Natural killer cell (primary cell): Measurements from ENCODE around the gene HIP1. TPM values are rescaled to one million over a fixed set of nuclear protein-coding genes. Genes with fewer than 3 reads are reported as not detected.
"Not testable (repeated sequence)": the region's sequence is repeated elsewhere in the genome, so short reads cannot be mapped to it uniquely, and the experiment has no call there.

ENCODE experiments used
- ATAC-seq, 3 donors: fragments of 150-1000 bp in 2 of 3; fragments of 200-7000 bp in 1 of 3; cut with Tn5 transposase; 1 replicate in 1 of 3; 2 replicates in 2 of 3; pipeline ENCODE4 v1.10.0; 2021; ENCODE audit warnings: mild to moderate bottlenecking in 2 of 3, moderate library complexity in 2 of 3
- DNase-seq, 2 donors: peaks; one replicate each; pipeline versions ENCODE4 v3.0.0 to v3.0.0-alpha.2; 2013 to 2021; ENCODE audit warnings: mixed read lengths in 1 of 2
- H3K27ac ChIP-seq: one replicate; pipeline ENCODE4 v1.5.1; 2013; ENCODE audit warnings: mild to moderate bottlenecking, low read length
- H3K27me3 ChIP-seq: one replicate; pipeline ENCODE4 v1.6.1; 2013; ENCODE audit warnings: low read length; ENCODE audit not compliant: control insufficient read depth, insufficient read depth
- H3K36me3 ChIP-seq: one replicate; pipeline ENCODE4 v1.6.1; 2013; ENCODE audit warnings: low read length; ENCODE audit not compliant: control insufficient read depth, insufficient read depth
- H3K4me1 ChIP-seq: one replicate; pipeline ENCODE4 v1.6.1; 2013; ENCODE audit warnings: low read length; ENCODE audit not compliant: control insufficient read depth, insufficient read depth
- H3K4me3 ChIP-seq: one replicate; pipeline ENCODE4 v1.5.1; 2013; ENCODE audit warnings: low read length
- H3K9me3 ChIP-seq: one replicate; pipeline ENCODE4 v1.6.1; 2013; ENCODE audit warnings: low read length; ENCODE audit not compliant: control insufficient read depth, insufficient read depth
- H3K27ac Mint-ChIP-seq, 2 donors: one replicate each; pipeline ENCODE4 v1.8.0; 2022; ENCODE audit warnings: mild to moderate bottlenecking in 2 of 2, mixed read lengths in 2 of 2, moderate library complexity in 1 of 2
- H3K27me3 Mint-ChIP-seq, 2 donors: one replicate each; pipeline ENCODE4 v1.8.0; 2022; ENCODE audit warnings: low read depth in 2 of 2, mixed read lengths in 2 of 2
- H3K36me3 Mint-ChIP-seq: one replicate; pipeline ENCODE4 v1.8.0; 2022; ENCODE audit warnings: mixed read lengths
- H3K4me1 Mint-ChIP-seq, 2 donors: one replicate each; pipeline ENCODE4 v1.8.0; 2022; ENCODE audit warnings: mixed read lengths in 2 of 2
- H3K4me3 Mint-ChIP-seq: one replicate; pipeline ENCODE4 v1.8.0; 2022; ENCODE audit warnings: mild to moderate bottlenecking, moderate library complexity, mixed read lengths
- H3K9me3 Mint-ChIP-seq, 2 donors: one replicate each; pipeline ENCODE4 v1.8.0; 2022; ENCODE audit warnings: mixed read lengths in 2 of 2
- CTCF ChIP-seq: fragments of 200-600 bp; IDR thresholded peaks from one replicate; pipeline ENCODE4 v1.8.0; 2022; ENCODE audit warnings: antibody characterized with exemption
- WGBS: methylation state at CpG from one replicate; pipeline ENCODE4 v1.1.7; 2013; ENCODE audit warnings: missing lambda C conversion rate; ENCODE audit not compliant: insufficient coverage; 5-methylcytosine and 5-hydroxymethylcytosine counted together
- intact Hi-C: fragments of 100-400 bp; cut with micrococcal nuclease; formaldehyde crosslinking; loops from one replicate; pipeline ENCODE4 v1.14.2; 2022
- total RNA-seq, 4 donors: library from RNA; stranded (reverse); fragments of 120-200 nt in 1 of 4; gene quantifications; one replicate each; pipeline versions ENCODE4 v1.2.3 to v1.2.4, GENCODE V29; 2013 to 2022

The HIP1 gene
- total RNA-seq, result 10 to 100 TPM; 17.1 to 27.9 (median 23.1) TPM
- total RNA-seq (2013), result 16.3 TPM

GRCh38 chr7:75738604-75738974 is at the start of gene HIP1:
HIP1 (minus strand) TSS chr7:75738941; CDS start chr7:75738920, 21 bp downstream.
- no peak for TF ChIP-seq CTCF
- Mint-ChIP-seq H3K4me1 (peaks cover 28 to 32% of the 10 kb centered on the region in 2 donors), H3K27me3 (peaks cover 3 to 19% of the 10 kb centered on the region in 2 donors), H3K36me3 (no peaks in the 10 kb centered on the region), H3K27ac (peak within 1 kb of the TSS; percentile 95 to 97), H3K4me3 (peak within 1 kb of the TSS; percentile 100), H3K9me3 (no peaks in the 10 kb centered on the region)
- DNase-seq, result no peak
- WGBS, result under 1% methylated on average over 30 of the region's 30 CpGs
- peak within 1 kb of the TSS; percentile 83 for H3K27ac ChIP-seq
- H3K36me3 ChIP-seq, result no peaks in the 10 kb centered on the region
- H3K4me1 ChIP-seq, result peaks cover 25% of the 10 kb centered on the region
- peak within 1 kb of the TSS; percentile 96 for H3K4me3 ChIP-seq
- H3K27me3 ChIP-seq, result no peaks in the 10 kb centered on the region
- intact Hi-C loops, result loop anchor here (5.0 kb wide), 1 partner anchor 121 kb away; no protein-coding TSS in a partner anchor
- no peaks in the 10 kb centered on the region for H3K9me3 ChIP-seq
- ATAC-seq, result peak in 1 of 3 donors; percentile 0

- H3K9me3 ChIP-seq, intact Hi-C loops, H3K36me3 ChIP-seq, H3K36me3 Mint-ChIP-seq, H3K27me3 Mint-ChIP-seq, DNase-seq, H3K4me3 Mint-ChIP-seq, H3K4me3 ChIP-seq, H3K27ac Mint-ChIP-seq, H3K9me3 Mint-ChIP-seq, H3K27ac ChIP-seq, H3K4me1 ChIP-seq, H3K27me3 ChIP-seq, H3K4me1 Mint-ChIP-seq, ATAC-seq: not testable (repeated sequence)
- 75% methylated on average over 14 of the region's 14 CpGs for WGBS
These were observed 49.6 kb upstream of the HIP1 start for GRCh38 chr7:75788154-75788847.

- not testable (repeated sequence) for H3K27ac ChIP-seq, H3K27ac Mint-ChIP-seq, H3K4me3 Mint-ChIP-seq
These were observed 44.3 kb upstream of the HIP1 start for GRCh38 chr7:75783058-75783457.

GRCh38 chr7:75780647-75781273 is 42.0 kb upstream of the HIP1 start:
- Mint-ChIP-seq H3K4me1 (peaks cover 10 to 26% of the 10 kb centered on the region in 2 donors), H3K27ac (peak overlapping the region in 1 of 2 donors; percentile 31), H3K27me3 (peaks cover 0 to 13% of the 10 kb centered on the region in 2 donors)
- H3K27ac ChIP-seq, H3K36me3 ChIP-seq, H3K27me3 ChIP-seq, H3K9me3 Mint-ChIP-seq, H3K36me3 Mint-ChIP-seq, H3K4me3 ChIP-seq, ATAC-seq, H3K9me3 ChIP-seq, intact Hi-C loops, H3K4me3 Mint-ChIP-seq, DNase-seq: not testable (repeated sequence)
- H3K4me1 ChIP-seq, result peaks cover 11% of the 10 kb centered on the region
- 82% methylated on average over 12 of the region's 14 CpGs for WGBS

More at GRCh38 chr7:75783058-75783457, 44.3 kb upstream of the HIP1 start:
- intact Hi-C loops, H3K27me3 ChIP-seq, H3K9me3 ChIP-seq, ATAC-seq, H3K36me3 Mint-ChIP-seq, H3K4me3 ChIP-seq, H3K9me3 Mint-ChIP-seq, H3K36me3 ChIP-seq, H3K4me1 ChIP-seq, DNase-seq: not testable (repeated sequence)
- 88% methylated on average over 4 of the region's 5 CpGs for WGBS
- Mint-ChIP-seq H3K4me1 (peaks cover 0 to 14% of the 10 kb centered on the region in 2 donors), H3K27me3 (peaks cover 0 to 13% of the 10 kb centered on the region in 2 donors)

GRCh38 chr7:75779516-75779915 is 40.8 kb upstream of the HIP1 start:
- DNase-seq, ATAC-seq, H3K36me3 Mint-ChIP-seq, H3K4me3 ChIP-seq, H3K4me3 Mint-ChIP-seq, H3K27me3 ChIP-seq, H3K36me3 ChIP-seq, H3K9me3 ChIP-seq, H3K9me3 Mint-ChIP-seq, intact Hi-C loops, H3K27ac ChIP-seq: not testable (repeated sequence)
- Mint-ChIP-seq H3K27me3 (peaks cover 0 to 13% of the 10 kb centered on the region in 2 donors), H3K27ac (peak overlapping the region in 1 of 2 donors; percentile 0), H3K4me1 (peaks cover 18 to 34% of the 10 kb centered on the region in 2 donors)
- peaks cover 20% of the 10 kb centered on the region for H3K4me1 ChIP-seq
- 86% methylated on average over 11 of the region's 11 CpGs for WGBS

GRCh38 chr7:75779035-75779434 is 40.3 kb upstream of the HIP1 start:
- H3K4me1 ChIP-seq, result peaks cover 20% of the 10 kb centered on the region
- H3K4me3 ChIP-seq, H3K27ac ChIP-seq, H3K36me3 Mint-ChIP-seq, H3K9me3 ChIP-seq, H3K9me3 Mint-ChIP-seq, ATAC-seq, H3K4me3 Mint-ChIP-seq, intact Hi-C loops, H3K36me3 ChIP-seq, DNase-seq, H3K27me3 ChIP-seq: not testable (repeated sequence)
- peaks cover 0 to 13% of the 10 kb centered on the region in 2 donors for H3K27me3 Mint-ChIP-seq
- peak overlapping the region in 1 of 2 donors; percentile 0 for H3K27ac Mint-ChIP-seq
- 80% methylated on average over 11 of the region's 11 CpGs for WGBS
- H3K4me1 Mint-ChIP-seq, result peaks cover 18 to 34% of the 10 kb centered on the region in 2 donors
